OCI-LY7 (cell line): ENCODE measurements around the gene VPS37C. TPM values are rescaled to one million over a fixed set of nuclear protein-coding genes. Genes with fewer than 3 reads are reported as not detected.
"Not testable (repeated sequence)": the region's sequence is repeated elsewhere in the genome, so short reads cannot be mapped to it uniquely, and the experiment has no call there.

Source experiments
- BruUV-seq: library from RNA; stranded (reverse); fragments of 400-500 nt; replicated peaks from 2 replicates; lab custom pipeline; 2021; lab: Mats Ljungman, UMichigan
- CTCF ChIA-PET: fragments of 300-600 bp; sonication (Branson Sonifier 250); formaldehyde crosslinking; loops from one replicate; lab custom pipeline; 2022; ENCODE audit warnings: antibody characterized with exemption; ENCODE audit not compliant: unreplicated experiment; lab: Charles Lee
- POLR2A ChIA-PET: fragments of 300-600 bp; sonication (Branson Sonifier 250); formaldehyde crosslinking; loops from one replicate; lab custom pipeline; 2022; ENCODE audit warnings: antibody characterized with exemption; lab: Charles Lee
- DNase-seq: peaks from one replicate; pipeline ENCODE4 v3.0.0-alpha.2; 2015; ENCODE audit warnings: low spot score
- H2AFZ ChIP-seq: fragments of 200-600 bp; sonication (generic), shearing (Covaris generic); 2 replicates; pipeline ENCODE4 v1.6.1; 2014; ENCODE audit warnings: mild to moderate bottlenecking, antibody characterized with exemption, low read length, moderate library complexity
- H3K27ac ChIP-seq: fragments of 200-600 bp; sonication (generic); 2 replicates; pipeline ENCODE4 v1.5.1; 2014; ENCODE audit warnings: mixed run types, low read depth, mild to moderate bottlenecking, moderate library complexity, low read length, inconsistent platforms; ENCODE audit not compliant: poor library complexity, severe bottlenecking
- H3K36me3 ChIP-seq: fragments of 200-600 bp; sonication (generic); 2 replicates; pipeline ENCODE4 v1.6.1; 2014; ENCODE audit warnings: mild to moderate bottlenecking, antibody characterized with exemption, low read length, moderate library complexity, mixed read lengths; ENCODE audit not compliant: insufficient read depth
- H3K4me1 ChIP-seq: fragments of 200-600 bp; sonication (generic); 2 replicates; pipeline ENCODE4 v1.5.1; 2014; ENCODE audit warnings: mild to moderate bottlenecking, low read length; ENCODE audit not compliant: insufficient read depth, poor library complexity, severe bottlenecking
- H3K4me2 ChIP-seq: fragments of 200-600 bp; sonication (generic); 2 replicates; pipeline ENCODE4 v1.6.1; 2014; ENCODE audit warnings: mild to moderate bottlenecking, low read length
- H3K4me3 ChIP-seq: fragments of 200-600 bp; sonication (generic); 2 replicates; pipeline ENCODE4 v1.5.1; 2014; ENCODE audit warnings: mild to moderate bottlenecking, low read depth, low read length; ENCODE audit not compliant: poor library complexity, severe bottlenecking
- H3K79me2 ChIP-seq: fragments of 200-600 bp; sonication (generic); 2 replicates; pipeline ENCODE4 v1.6.1; 2016; ENCODE audit warnings: low read depth, mild to moderate bottlenecking, low read length, moderate library complexity, mixed read lengths; ENCODE audit not compliant: insufficient read depth
- H3K9me2 ChIP-seq: fragments of 200-600 bp; sonication (generic); 2 replicates; pipeline ENCODE4 v1.6.1; 2016; ENCODE audit warnings: mild to moderate bottlenecking, low read length, mixed read lengths; ENCODE audit not compliant: insufficient read depth
- H3K9me3 ChIP-seq: fragments of 200-600 bp; sonication (generic); 2 replicates; pipeline ENCODE4 v1.6.1; 2014; ENCODE audit warnings: mild to moderate bottlenecking, mixed run types, low read length, mixed read lengths
- H4K20me1 ChIP-seq: fragments of 200-600 bp; sonication (generic); 2 replicates; pipeline ENCODE4 v1.6.1; 2014; ENCODE audit warnings: mild to moderate bottlenecking, antibody characterized with exemption, low read length, moderate library complexity, mixed read lengths; ENCODE audit not compliant: insufficient read depth
- EZH2phosphoT487 ChIP-seq: fragments of 200-600 bp; sonication (generic); IDR thresholded peaks from 2 replicates; pipeline ENCODE4 v1.6.1; 2018; ENCODE audit warnings: low read depth, borderline replicate concordance, mild to moderate bottlenecking, mixed run types, antibody characterized with exemption, low read length, moderate library complexity, mixed read lengths
- intact Hi-C: fragments of 100-400 bp; cut with micrococcal nuclease; formaldehyde crosslinking; loops from one replicate; pipeline ENCODE4 v1.10.0; 2022; ENCODE audit not compliant: unreplicated experiment
- total RNA-seq, 2 experiments: library from RNA; depleted of rRNA in 1 of 2; stranded (reverse); fragments of >200 nt in 1 of 2; shearing (Covaris generic) in 1 of 2; gene quantifications; 2 replicates each; pipeline ENCODE4 v1.2.3, GENCODE V29; 2014 to 2022
- TF ChIP-seq, protein P1 (sequence below): fragments of 200-600 bp; sonication (generic); conservative IDR thresholded peaks from 2 replicates; pipeline ENCODE4 v1.5.1; 2014; ENCODE audit warnings: mild to moderate bottlenecking, antibody characterized with exemption, low read length, moderate library complexity, mixed read lengths

The VPS37C gene
- total RNA-seq, 2 experiments from 2014 or later: 10.3 to 12.8 TPM

GRCh38 chr11:61183645-61184044 lies 22.4 kb upstream of the VPS37C start:
- Histone ChIP-seq H3K9me3 (no peaks in the 10 kb centered on the region), H3K27ac (no peak overlapping the region), H3K79me2 (no peaks in the 10 kb centered on the region), H3K4me2 (no peak overlapping the region), H3K4me3 (no peak overlapping the region), H3K4me1 (no peaks in the 10 kb centered on the region), H4K20me1 (no peaks in the 10 kb centered on the region), H3K9me2 (no peaks in the 10 kb centered on the region), H3K36me3 (no peaks in the 10 kb centered on the region), H2AFZ (no peak overlapping the region)
- BruUV-seq: no TSS peak
- DNase-seq: no peak
- ChIA-PET CTCF (no interaction called here), POLR2A (interaction anchor here (0.6 kb wide), 1 partner anchor 337 kb away, joined by 3 read pairs; no protein-coding TSS in a partner anchor)
- TF ChIP-seq, protein P1, sequence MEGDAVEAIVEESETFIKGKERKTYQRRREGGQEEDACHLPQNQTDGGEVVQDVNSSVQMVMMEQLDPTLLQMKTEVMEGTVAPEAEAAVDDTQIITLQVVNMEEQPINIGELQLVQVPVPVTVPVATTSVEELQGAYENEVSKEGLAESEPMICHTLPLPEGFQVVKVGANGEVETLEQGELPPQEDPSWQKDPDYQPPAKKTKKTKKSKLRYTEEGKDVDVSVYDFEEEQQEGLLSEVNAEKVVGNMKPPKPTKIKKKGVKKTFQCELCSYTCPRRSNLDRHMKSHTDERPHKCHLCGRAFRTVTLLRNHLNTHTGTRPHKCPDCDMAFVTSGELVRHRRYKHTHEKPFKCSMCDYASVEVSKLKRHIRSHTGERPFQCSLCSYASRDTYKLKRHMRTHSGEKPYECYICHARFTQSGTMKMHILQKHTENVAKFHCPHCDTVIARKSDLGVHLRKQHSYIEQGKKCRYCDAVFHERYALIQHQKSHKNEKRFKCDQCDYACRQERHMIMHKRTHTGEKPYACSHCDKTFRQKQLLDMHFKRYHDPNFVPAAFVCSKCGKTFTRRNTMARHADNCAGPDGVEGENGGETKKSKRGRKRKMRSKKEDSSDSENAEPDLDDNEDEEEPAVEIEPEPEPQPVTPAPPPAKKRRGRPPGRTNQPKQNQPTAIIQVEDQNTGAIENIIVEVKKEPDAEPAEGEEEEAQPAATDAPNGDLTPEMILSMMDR: no peak
- TF ChIP-seq EZH2phosphoT487: no peak
- intact Hi-C loops: no loop called here

DNA sequence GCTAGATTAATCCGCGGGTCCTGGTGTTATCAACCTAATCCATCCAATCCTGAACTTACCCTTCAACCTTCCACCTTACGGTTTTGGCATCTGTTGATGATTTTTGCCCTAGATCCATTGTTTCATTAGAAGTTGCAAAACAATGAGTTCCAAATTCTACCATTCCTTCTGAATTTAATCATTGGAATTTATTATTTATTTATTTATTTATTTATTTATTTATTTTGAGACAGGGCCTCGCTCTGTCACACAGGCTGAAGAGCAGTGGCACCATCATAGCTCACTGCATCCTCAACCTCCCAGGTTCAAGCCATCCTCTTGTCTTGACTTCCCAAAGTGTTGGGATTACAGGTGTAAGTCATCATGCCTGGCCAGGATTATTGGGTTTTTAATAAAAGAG lies 20.3 kb upstream of the VPS37C start:
- Histone ChIP-seq H3K4me3 (no peak overlapping the region), H3K36me3 (no peaks in the 10 kb centered on the region), H3K79me2 (no peaks in the 10 kb centered on the region), H3K4me1 (no peaks in the 10 kb centered on the region), H4K20me1 (no peaks in the 10 kb centered on the region), H3K4me2 (no peak overlapping the region), H3K9me2 (no peaks in the 10 kb centered on the region), H2AFZ (no peak overlapping the region), H3K9me3 (no peaks in the 10 kb centered on the region), H3K27ac (no peak overlapping the region)
- DNase-seq: no peak
- POLR2A ChIA-PET: no interaction called here
- intact Hi-C loops: no loop called here
- CTCF ChIA-PET: no interaction called here
- BruUV-seq: no TSS peak
- TF ChIP-seq EZH2phosphoT487: no peak
- TF ChIP-seq, protein P1: no peak

DNA sequence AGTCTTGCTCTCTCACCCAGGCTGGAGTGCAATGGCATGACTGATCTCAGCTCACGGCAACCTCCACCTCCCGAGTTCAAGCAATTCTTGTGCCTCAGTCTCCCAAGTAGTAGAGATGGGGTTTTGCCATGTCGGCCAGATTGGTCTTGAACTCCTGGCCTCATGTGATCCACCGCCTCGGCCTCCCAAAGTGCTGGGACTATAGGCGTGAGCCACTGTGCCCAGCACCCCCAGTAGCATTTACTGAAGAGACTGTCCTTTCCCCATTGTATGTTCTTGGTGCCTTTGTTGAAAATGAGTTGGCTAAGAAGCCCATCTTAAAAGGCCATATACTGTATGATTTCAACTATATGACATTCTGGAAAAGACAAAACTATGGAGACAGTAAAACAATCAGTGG lies 19.0 kb upstream of the VPS37C start:
- H3K36me3 ChIP-seq, H4K20me1 ChIP-seq, H3K4me2 ChIP-seq, H3K9me2 ChIP-seq, H3K4me3 ChIP-seq, BruUV-seq, H3K9me3 ChIP-seq, CTCF ChIA-PET, H3K27ac ChIP-seq, H3K79me2 ChIP-seq, H2AFZ ChIP-seq, DNase-seq, intact Hi-C loops, H3K4me1 ChIP-seq, POLR2A ChIA-PET: not testable (repeated sequence)
